Left hindlimb (tissue), 1 donor: ENCODE data around the gene UBE2M.
"Not testable (repeated sequence)": the region's sequence is repeated elsewhere in the genome, so short reads cannot be mapped to it uniquely, and the experiment has no call there.

Source experiments
- DNase-seq: peaks from one replicate; pipeline ENCODE4 v3.0.0-alpha.2; 2018

Gene UBE2M

DNA sequence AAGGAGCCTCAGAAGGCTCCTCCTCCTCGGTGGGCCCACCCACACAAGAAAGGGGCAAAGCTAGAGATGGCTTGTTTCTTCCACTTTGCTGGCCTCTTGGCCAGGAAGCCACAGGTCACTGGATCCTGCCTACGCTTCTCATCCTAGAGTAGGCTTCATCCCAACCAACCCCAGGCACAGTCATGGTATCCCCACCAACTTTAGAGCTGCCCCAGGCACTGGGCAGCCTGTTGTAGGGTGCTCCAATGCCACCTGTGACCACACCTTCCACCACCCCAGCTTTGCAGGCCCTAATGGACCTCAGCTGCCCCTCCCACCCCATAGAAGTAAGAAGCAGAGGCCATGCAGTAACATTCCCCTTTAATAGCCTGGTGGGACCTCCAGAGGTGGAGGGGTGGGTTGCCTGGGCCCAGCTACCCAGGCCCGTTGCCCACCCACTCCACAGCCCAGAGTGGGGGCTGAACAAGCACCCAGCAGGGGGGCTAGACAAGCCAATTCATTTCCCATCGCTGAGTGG lies 3.0 kb downstream of the UBE2M start:
- no peak for DNase-seq

DNA sequence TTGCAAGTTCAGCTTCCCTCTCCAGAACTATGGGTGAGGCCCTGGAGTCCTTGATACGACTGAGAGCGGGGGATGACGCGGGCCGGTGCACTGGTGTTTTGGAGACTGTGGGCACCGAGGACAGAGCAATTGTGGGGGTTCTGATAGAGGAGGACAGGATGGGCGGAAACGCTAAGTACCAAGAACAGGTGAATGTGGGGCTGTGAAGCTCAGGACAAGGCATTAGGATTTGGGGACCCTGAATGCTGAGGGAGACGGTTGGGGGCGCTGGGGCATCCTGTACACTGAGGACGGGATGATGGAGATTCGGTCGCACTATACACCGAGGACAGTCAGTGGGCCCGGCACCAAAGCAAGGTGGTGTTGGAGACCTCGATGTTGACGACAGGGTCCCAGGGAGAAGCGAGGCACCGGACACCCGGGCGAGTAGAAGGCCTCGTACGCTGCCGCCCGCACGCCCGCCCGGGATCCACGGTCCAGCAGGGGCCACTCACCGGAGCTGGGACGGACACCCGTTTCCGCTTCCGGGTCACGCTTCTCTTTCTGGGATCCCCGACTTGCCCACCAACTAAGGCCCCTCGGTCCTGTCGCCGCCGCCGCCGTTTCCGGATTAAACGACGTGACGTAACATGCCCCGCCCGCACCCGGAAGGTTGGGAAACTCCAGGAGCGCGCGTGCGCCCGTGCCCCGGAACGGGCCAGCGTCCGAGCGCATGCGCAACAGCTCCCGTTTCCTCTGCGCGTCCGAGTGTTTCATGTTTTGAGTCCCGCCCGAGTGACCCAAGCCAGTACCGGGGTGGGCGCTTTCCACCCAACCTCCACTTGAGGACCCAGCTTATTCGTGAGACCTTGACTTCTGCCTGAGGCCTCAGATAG lies 3.7 kb downstream of the UBE2M start, which contains the start of gene CHMP2A:
Gene CHMP2A, minus strand, starts transcription at position 612 of the 875 bp plus-strand sequence. CDS start 893 bp downstream, outside the sequence.
- peak; percentile 98 for DNase-seq

DNA sequence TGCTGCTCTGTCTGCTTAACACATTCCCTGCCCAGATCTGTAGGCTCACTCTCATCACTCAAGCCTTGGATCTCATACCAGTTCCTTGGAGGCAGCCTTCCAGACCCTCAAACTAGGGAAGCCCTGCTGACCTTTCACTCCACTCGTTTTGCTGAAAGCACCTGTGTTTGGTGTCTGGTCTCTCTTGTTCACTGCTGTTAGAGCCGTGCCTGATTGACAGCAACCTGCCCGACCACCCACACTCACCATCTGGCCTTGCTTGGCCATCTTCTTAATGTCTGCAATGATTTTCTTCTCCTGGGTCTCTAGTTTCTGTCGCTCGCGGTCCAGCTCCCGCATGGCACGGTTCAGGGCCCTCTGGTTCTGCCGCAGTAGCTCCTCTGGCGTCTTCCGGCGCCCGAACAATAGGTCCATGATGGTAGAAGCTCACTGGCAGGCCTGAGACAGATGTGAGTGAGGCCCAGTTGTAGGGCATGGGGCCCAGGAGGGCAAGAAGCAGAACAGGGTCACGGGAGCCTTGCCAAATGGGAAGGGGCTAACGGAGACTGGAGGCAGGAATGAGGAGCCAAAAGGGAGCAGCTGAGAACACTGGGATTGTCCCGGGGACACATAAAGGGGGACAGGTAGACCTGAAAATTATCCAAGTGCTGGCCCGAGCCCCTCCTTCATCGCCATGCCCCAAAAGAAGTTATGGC lies 4.5 kb downstream of the UBE2M start:
- no peak for DNase-seq

DNA sequence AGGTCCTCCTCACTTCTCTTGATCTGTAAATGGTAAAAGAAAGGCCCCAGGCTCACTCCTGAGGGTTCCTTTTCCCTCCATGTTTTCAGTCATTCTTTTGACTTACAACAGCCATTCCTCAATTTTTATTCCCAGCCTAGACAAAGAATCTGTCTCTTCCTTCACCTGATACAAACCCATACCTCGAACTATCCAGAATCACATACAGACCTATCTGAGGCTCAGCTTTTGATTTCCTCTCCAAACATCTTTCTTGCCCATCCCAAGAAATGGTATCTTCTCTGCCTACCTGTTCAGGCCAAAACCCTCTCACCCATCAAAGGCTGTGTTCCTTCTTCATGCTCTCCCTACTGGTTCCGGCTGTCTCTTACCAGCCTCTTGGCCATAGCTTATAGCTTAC lies 5.8 kb downstream of the UBE2M start:
- DNase-seq = no peak

GRCh38 chr19:58551577-58552471 lies 6.6 kb downstream of the UBE2M start:
- DNase-seq = no peak

GRCh38 chr19:58551123-58551497 lies 7.3 kb downstream of the UBE2M start:
- DNase-seq = no peak

DNA sequence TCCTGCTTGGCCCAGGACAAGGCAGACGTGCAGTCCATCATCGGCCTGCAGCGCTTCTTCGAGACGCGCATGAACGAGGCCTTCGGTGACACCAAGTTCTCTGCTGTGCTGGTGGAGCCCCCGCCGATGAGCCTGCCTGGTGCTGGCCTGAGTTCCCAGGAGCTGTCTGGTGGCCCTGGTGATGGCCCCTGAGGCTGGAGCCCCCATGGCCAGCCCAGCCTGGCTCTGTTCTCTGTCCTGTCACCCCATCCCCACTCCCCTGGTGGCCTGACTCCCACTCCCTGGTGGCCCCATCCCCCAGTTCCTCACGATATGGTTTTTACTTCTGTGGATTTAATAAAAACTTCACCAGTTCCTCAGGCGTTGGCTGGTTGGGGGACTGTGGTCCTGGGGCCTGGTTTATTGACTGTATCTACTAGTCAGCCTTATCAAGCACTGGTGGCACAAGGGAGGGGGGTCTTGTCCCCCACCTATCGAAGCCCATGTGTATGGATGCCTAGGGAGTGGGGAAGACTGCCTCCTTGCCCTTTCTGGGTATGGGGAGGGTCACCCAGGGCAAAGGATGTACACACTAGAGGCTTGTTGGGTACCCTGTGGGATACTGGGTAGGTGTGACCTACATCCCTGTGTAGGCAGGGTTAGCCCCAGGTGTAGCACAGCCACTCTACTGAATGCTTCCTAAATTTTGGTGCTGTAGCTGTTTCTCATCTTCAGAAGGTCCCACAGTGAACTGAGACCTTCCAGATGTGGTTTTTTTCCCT lies 7.9 kb downstream of the UBE2M start:
- no peak for DNase-seq

DNA sequence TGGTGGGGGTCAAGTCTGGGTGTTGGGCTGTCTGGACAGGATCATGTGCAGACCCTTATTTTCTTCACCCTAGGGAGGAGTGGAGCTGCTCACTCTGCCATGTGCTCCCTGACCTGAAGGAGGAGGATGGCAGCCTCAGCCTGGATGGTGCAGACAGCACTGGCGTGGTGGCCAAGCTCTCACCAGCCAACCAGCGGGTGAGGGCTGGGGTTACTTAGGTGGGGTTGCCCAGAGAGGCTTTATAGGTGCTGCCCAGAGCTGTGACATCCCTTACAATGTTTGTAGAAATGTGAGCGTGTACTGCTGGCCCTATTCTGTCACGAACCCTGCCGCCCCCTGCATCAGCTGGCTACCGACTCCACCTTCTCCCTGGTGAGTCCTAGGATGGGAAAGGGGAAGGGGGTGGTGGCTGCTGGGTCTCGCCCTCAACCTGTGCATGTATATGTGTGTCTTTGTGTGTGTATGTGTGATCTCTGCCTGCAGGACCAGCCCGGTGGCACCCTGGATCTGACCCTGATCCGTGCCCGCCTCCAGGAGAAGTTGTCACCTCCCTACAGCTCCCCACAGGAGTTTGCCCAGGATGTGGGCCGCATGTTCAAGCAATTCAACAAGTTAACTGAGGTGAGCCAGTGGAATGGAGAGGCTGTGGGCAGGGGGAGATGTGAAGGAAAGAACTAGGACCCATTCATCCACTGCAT lies 8.6 kb downstream of the UBE2M start:
- DNase-seq = no peak

DNA sequence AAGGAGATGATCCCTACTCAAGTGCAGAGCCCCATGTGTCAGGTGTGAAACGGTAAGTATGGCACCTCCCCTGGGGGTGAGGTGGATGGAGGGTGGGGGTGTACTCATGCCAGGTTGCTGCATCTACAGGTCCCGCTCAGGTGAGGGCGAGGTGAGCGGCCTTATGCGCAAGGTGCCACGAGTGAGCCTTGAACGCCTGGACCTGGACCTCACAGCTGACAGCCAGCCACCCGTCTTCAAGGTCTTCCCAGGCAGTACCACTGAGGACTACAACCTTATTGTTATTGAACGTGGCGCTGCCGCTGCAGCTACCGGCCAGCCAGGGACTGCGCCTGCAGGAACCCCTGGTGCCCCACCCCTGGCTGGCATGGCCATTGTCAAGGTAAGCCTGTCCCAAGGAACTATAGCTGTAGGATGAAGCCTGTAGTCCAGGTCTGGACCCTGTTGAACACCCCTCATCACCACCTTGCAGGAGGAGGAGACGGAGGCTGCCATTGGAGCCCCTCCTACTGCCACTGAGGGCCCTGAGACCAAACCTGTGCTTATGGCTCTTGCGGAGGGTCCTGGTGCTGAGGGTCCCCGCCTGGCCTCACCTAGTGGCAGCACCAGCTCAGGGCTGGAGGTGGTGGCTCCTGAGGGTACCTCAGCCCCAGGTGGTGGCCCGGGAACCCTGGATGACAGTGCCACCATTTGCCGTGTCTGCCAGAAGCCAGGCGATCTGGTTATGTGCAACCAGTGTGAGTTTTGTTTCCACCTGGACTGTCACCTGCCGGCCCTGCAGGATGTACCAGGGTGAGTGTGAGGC lies 9.3 kb downstream of the UBE2M start:
- no peak for DNase-seq

DNA sequence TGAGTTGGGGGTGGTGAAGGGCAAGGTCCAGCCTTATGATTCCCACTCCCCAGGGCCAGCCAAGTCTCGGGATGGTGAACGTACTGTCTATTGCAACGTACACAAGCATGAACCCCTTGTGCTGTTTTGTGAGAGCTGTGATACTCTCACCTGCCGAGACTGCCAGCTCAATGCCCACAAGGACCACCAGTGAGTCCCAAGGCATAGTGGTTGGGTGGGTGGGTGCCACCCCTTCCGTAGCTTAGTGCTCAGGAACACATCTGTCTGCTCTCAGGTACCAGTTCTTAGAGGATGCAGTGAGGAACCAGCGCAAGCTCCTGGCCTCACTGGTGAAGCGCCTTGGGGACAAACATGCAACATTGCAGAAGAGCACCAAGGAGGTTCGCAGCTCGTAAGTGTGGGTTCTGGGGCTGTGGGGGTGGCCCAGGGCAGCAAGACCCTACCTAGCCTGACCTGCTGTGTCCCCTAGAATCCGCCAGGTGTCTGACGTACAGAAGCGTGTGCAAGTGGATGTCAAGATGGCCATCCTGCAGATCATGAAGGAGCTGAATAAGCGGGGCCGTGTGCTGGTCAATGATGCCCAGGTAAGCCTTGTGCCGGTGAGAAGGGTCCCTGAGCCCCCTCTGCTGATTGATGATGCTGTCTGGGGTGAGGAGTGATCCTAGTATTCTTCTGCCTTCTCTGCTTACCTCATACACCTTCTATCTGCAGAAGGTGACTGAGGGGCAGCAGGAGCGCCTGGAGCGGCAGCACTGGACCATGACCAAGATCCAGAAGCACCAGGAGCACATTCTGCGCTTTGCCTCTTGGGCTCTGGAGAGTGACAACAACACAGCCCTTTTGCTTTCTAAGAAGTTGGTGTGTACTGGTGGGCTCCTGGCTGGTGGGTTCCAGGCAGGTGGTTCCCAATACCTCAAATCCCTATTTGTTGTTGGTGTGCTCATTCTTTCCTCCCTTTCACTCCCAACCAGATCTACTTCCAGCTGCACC lies 10.8 kb downstream of the UBE2M start:
- DNase-seq = no peak

- no peak for DNase-seq
Measured at GRCh38 chr19:58546019-58546530, 12.3 kb downstream of the UBE2M start.

DNA sequence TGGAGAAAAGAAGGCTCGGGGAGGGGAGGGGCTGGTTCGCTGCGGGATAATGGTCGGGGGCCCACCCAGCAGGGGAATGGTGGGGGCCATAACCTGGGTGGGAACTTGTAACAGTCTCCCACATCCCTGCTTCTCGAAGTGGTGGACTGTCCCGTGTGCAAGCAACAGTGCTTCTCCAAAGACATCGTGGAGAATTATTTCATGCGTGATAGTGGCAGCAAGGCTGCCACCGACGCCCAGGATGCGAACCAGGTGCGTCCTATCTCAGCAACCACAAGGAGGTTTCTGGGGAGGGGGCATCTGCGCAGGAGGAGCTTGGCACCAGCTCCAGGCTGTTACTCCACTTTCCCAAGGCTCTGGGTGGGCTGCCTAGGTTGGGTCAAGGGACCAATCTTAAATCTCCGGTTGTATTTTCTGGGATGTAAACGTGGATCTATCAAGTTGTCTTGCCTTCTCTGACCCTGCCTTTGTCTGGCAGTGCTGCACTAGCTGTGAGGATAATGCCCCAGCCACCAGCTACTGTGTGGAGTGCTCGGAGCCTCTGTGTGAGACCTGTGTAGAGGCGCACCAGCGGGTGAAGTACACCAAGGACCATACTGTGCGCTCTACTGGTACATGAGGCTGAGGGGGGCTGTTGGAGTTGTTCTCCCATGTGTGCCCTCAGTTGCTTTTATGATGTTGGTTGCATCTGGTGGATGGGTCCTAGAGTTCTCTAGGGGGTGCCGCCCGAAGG lies 13.0 kb downstream of the UBE2M start:
- DNase-seq = peak; percentile 42

DNA sequence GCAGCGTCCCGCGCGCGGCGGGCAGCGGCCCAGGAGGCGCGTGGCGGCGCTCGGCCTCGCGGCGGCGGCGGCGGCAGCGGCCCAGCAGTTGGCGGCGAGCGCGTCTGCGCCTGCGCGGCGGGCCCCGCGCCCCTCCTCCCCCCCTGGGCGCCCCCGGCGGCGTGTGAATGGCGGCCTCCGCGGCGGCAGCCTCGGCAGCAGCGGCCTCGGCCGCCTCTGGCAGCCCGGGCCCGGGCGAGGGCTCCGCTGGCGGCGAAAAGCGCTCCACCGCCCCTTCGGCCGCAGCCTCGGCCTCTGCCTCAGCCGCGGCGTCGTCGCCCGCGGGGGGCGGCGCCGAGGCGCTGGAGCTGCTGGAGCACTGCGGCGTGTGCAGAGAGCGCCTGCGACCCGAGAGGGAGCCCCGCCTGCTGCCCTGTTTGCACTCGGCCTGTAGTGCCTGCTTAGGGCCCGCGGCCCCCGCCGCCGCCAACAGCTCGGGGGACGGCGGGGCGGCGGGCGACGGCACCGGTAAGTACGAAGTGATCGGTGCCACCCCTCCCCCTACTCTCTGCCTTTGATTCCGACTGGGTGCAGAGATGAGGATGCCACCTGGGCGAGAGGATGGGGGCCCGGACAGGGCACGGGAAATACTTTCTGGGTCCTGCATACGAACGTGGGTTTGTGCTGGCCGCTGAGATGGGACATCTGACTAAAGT lies 13.7 kb downstream of the UBE2M start:
- DNase-seq = no peak

DNA sequence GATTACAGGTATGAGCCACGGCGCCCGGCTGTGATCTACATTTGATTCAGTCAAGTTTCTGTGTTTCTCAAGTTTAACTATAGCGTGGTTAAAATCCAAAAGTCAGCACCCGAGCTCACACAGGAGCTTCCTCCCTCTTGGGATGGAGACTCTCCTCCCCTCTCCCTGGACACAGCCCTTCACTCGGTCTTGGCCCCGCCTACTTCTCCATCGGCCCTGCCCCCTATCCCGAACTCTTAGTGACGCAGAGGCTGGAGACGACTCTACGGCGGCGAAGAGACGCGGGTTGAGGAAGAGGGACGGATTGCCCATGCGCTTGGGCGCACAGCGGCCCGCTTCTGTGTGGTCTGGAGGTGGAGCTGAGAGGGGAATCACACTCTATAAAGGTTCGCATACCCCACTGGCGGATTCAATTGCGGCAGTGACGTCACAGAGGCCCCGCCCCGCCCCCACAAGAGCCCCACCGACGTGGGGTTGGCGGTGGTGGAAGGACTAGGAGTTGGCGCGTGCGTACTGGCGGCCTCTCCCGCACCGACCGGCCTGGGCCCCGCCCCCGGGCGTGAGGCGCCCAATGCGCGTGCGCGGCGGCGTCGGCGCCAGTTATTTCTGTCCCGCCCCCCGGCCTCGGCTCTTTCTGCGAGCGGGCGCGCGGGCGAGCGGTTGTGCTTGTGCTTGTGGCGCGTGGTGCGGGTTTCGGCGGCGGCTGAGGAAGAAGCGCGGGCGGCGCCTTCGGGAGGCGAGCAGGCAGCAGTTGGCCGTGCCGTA lies 14.4 kb downstream of the UBE2M start, which contains the start of gene TRIM28:
Gene TRIM28, plus strand, starts transcription at position 239 of the 765 bp plus-strand sequence. CDS start 694 bp downstream, outside the sequence.
- DNase-seq = peak; percentile 100

DNA sequence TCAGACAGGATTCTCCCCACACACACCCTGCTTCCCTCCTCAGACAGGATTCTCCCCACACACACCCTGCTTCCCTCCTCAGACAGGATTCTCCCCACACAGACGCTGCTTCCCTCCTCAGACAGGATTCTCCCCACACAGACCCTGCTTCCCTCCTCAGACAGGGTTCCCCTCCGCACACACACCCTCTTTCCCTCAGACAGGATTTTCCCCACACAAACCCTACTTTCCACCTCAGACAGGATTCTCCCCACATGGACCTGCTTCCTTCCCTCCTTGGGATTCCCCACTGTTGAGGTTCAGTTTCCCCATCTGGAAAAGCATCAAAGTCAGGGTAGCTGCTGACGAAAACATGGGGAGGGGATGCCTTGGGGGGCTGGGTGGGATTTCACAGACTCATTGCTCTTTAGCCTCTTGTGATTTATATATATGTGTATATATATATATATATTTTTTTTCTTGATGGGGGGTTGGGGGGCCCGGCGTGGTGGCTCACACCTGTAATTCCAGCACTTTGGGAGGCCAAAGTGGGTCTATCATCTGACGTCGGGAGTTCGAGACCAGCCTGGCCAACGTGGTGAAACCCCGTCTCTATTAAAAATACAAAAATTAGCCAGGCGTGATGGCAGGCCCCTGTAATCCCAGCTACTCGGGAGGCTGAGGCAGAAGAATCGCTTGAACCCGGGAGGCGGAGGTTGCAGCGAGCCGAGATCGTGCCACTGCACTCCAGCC lies 15.6 kb downstream of the UBE2M start:
- DNase-seq = not testable (repeated sequence)

DNA sequence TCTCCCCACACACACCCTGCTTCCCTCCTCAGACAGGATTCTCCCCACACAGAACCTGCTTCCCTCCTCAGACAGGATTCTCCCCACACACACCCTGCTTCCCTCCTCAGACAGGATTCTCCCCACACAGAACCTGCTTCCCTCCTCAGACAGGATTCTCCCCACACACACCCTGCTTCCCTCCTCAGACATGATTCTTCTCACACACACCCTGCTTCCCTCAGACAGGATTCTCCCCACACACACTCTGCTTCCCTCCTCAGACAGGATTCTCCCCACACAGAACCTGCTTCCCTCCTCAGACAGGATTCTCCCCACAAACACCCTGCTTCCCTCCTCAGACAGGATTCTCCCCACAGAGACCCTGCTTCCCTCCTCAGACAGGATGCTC lies 19.2 kb downstream of the UBE2M start:
- DNase-seq = not testable (repeated sequence)
